Measurements from ENCODE around the gene KCNQ1.

- TF ChIP-seq EZH2 (IDR thresholded peaks at IDR 0.05; ENCODE audit: borderline replicate concordance, low read depth, low read length, severe bottlenecking): no peak
- TF ChIP-seq CTCF (IDR thresholded peaks at IDR 0.05; ENCODE audit: extremely low read depth in 1 of 2, insufficient read depth in 1 of 2, low read depth in 1 of 2, low read length in 2 of 2): no peak
Measured at GRCh38 chr11:2569321-2569721, 124.5 kb downstream of the KCNQ1 start.
